CD4-positive, alpha-beta T cell (primary cell): ENCODE results near the gene CAB39L. TPM values are rescaled to one million over a fixed set of nuclear protein-coding genes. Genes with fewer than 3 reads are reported as not detected.

Experiments
- ATAC-seq: fragments of 200-7000 bp; cut with Tn5 transposase; one replicate; pipeline ENCODE4 v1.10.0; 2022; ENCODE audit warnings: mild to moderate bottlenecking; ENCODE audit not compliant: poor library complexity
- CTCF ChIA-PET: fragments of 350-600 bp; sonication (Branson Sonifier 250); formaldehyde crosslinking; loops from one replicate; lab custom pipeline; 2021; ENCODE audit warnings: antibody characterized with exemption, inconsistent platforms; lab: Charles Lee
- POLR2A ChIA-PET: fragments of 350-600 bp; sonication (Branson Sonifier 250); formaldehyde crosslinking; loops from one replicate; lab custom pipeline; 2021; ENCODE audit warnings: antibody characterized with exemption, inconsistent platforms; lab: Charles Lee
- DNase-seq, 14 experiments: peaks; one replicate each; pipeline ENCODE4 v3.0.0-alpha.2; 2013 to 2020; ENCODE audit warnings: mixed read lengths in 2 of 14
- H3K27ac ChIP-seq, 2 donors: one replicate each; pipeline versions ENCODE4 v1.5.1 to v1.7.0; 2013; ENCODE audit warnings: low read length in 2 of 2, low read depth in 1 of 2, mild to moderate bottlenecking in 1 of 2
- H3K27me3 ChIP-seq, 2 experiments: 1 replicate in 1 of 2; 2 replicates in 1 of 2; pipeline versions ENCODE4 v1.6.1 to v1.7.0; 2013; ENCODE audit warnings: low read length in 2 of 2, control low read depth in 1 of 2, mild to moderate bottlenecking in 1 of 2, moderate library complexity in 1 of 2; ENCODE audit not compliant: insufficient read depth in 2 of 2, control insufficient read depth in 1 of 2
- H3K36me3 ChIP-seq: one replicate; pipeline ENCODE4 v1.6.1; 2013; ENCODE audit warnings: low read length, control low read depth; ENCODE audit not compliant: insufficient read depth
- H3K4me1 ChIP-seq: one replicate; pipeline ENCODE4 v1.6.1; 2013; ENCODE audit warnings: low read length, control low read depth; ENCODE audit not compliant: insufficient read depth
- H3K4me3 ChIP-seq: one replicate; pipeline ENCODE4 v1.5.1; 2013; ENCODE audit warnings: mild to moderate bottlenecking, low read length, moderate library complexity
- H3K9me3 ChIP-seq, 2 experiments: 1 replicate in 1 of 2; 2 replicates in 1 of 2; pipeline versions ENCODE4 v1.6.1 to v1.7.0; 2013; ENCODE audit warnings: low read length in 2 of 2, mild to moderate bottlenecking in 2 of 2, control low read depth in 1 of 2, moderate library complexity in 1 of 2; ENCODE audit not compliant: control insufficient read depth in 1 of 2, insufficient read depth in 1 of 2
- H3K27ac Mint-ChIP-seq: one replicate; pipeline ENCODE4 v1.8.0; 2020; ENCODE audit warnings: mixed read lengths
- H3K27me3 Mint-ChIP-seq: one replicate; pipeline ENCODE4 v1.8.0; 2021; ENCODE audit warnings: mixed read lengths
- H3K36me3 Mint-ChIP-seq: one replicate; pipeline ENCODE4 v1.8.0; 2021; ENCODE audit warnings: low read depth, mixed read lengths
- H3K4me1 Mint-ChIP-seq: one replicate; pipeline ENCODE4 v1.8.0; 2021; ENCODE audit warnings: low read depth, mixed read lengths
- H3K4me3 Mint-ChIP-seq: one replicate; pipeline ENCODE4 v1.8.0; 2020; ENCODE audit warnings: mild to moderate bottlenecking, mixed read lengths
- H3K9me3 Mint-ChIP-seq: one replicate; pipeline ENCODE4 v1.8.0; 2020; ENCODE audit warnings: mixed read lengths
- intact Hi-C, 2 experiments: fragments of 100-400 bp; cut with DNase I in 1 of 2; cut with micrococcal nuclease in 1 of 2; formaldehyde crosslinking; loops; one replicate each; pipeline versions ENCODE4 v1.15.1 to v1.9.0; 2023 to 2025; cut with DNase I, micrococcal nuclease
- total RNA-seq, 174 experiments: library from RNA in 2 of 174; stranded (reverse) in 2 of 174; gene quantifications; one replicate each; pipeline ENCODE4 v1.2.3 and lab custom pipeline; 2021 to 2026
- TF ChIP-seq, protein P1 (sequence below): fragments of 200-600 bp; IDR thresholded peaks from one replicate; pipeline ENCODE4 v1.8.0; 2022; ENCODE audit warnings: antibody characterized with exemption, mild to moderate bottlenecking

CAB39L gene
- total RNA-seq, 2 experiments from 2014 or later = 1.9 to 2.5 TPM

DNA sequence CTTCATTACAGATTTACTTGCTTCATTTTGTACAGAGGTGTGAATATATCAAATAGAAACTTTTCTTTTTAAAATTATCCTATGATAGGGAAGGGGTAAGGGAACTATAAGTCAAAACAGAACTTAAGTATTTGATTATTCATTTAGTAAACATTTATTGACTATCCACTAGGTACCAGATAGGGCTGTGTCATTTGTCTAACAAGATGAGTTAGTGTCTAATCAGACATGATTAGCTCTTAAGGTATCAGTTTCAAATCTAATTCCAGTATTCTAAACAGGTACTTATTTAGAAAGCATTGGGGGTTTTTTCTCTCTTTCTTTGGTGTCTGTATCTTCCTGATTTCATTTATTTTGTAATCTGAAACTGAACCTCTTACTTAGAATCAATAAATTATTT lies 164.0 kb downstream of the CAB39L start:
- H3K4me3 ChIP-seq = no peak overlapping the region

DNA sequence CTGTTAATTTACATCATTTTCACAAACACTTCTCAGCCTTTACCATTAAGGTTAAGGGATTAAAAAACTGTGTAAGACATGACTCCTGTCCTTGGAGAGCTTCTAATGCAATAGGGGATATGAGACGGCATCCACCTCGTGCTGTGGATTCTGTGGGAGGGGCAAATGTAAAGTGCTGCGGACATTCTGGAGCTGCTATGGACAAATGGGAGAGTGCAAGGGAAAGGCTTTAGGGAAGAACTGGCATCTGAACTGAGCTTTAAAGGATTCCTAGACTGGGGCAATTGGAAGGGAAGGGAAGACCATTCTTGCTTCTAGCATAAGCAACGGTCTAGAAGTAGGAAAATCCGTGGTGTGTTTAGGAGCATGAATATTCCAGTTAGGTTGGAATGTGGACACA lies 164.8 kb downstream of the CAB39L start:
- peaks cover 15% of the 10 kb centered on the region for H3K36me3 ChIP-seq
- no peaks in the 10 kb centered on the region for H3K4me1 ChIP-seq
- ATAC-seq (no peak), DNase-seq (no peak)
- no peak overlapping the region for H3K27ac ChIP-seq
- TF ChIP-seq, protein P1, sequence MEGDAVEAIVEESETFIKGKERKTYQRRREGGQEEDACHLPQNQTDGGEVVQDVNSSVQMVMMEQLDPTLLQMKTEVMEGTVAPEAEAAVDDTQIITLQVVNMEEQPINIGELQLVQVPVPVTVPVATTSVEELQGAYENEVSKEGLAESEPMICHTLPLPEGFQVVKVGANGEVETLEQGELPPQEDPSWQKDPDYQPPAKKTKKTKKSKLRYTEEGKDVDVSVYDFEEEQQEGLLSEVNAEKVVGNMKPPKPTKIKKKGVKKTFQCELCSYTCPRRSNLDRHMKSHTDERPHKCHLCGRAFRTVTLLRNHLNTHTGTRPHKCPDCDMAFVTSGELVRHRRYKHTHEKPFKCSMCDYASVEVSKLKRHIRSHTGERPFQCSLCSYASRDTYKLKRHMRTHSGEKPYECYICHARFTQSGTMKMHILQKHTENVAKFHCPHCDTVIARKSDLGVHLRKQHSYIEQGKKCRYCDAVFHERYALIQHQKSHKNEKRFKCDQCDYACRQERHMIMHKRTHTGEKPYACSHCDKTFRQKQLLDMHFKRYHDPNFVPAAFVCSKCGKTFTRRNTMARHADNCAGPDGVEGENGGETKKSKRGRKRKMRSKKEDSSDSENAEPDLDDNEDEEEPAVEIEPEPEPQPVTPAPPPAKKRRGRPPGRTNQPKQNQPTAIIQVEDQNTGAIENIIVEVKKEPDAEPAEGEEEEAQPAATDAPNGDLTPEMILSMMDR = no peak
- ChIA-PET POLR2A (no interaction called here), CTCF (interaction anchor here (2.1 kb wide), 1 partner anchor 39 kb away, joined by 10 read pairs; no protein-coding TSS in a partner anchor)
- H3K27me3 ChIP-seq = no peaks in the 10 kb centered on the region
- H3K27me3 Mint-ChIP-seq = no peaks in the 10 kb centered on the region
- intact Hi-C loops = no loop called here
- H3K9me3 Mint-ChIP-seq = no peaks in the 10 kb centered on the region
- no peaks in the 10 kb centered on the region for H3K4me1 Mint-ChIP-seq
- no peaks in the 10 kb centered on the region for H3K9me3 ChIP-seq
- no peak overlapping the region for H3K27ac Mint-ChIP-seq
- peaks cover 34% of the 10 kb centered on the region for H3K36me3 Mint-ChIP-seq
- H3K4me3 ChIP-seq = no peak overlapping the region
- no peak overlapping the region for H3K4me3 Mint-ChIP-seq

More for the DNA sequence above, 164.0 kb downstream of the CAB39L start:
- ATAC-seq (no peak), DNase-seq (no peak)
- ChIA-PET POLR2A (no interaction called here), CTCF (interaction anchor here (4.3 kb wide), 1 partner anchor 40 kb away, joined by 20 read pairs; no protein-coding TSS in a partner anchor)
- H3K36me3 ChIP-seq = peaks cover 15% of the 10 kb centered on the region
- no peaks in the 10 kb centered on the region for H3K27me3 Mint-ChIP-seq
- no peak overlapping the region for H3K4me3 Mint-ChIP-seq
- no peak overlapping the region for H3K27ac ChIP-seq
- peaks cover 40% of the 10 kb centered on the region for H3K36me3 Mint-ChIP-seq
- H3K4me1 Mint-ChIP-seq = no peaks in the 10 kb centered on the region
- TF ChIP-seq, protein P1 = no peak
- no peaks in the 10 kb centered on the region for H3K9me3 ChIP-seq
- no peak overlapping the region for H3K27ac Mint-ChIP-seq
- no peaks in the 10 kb centered on the region for H3K4me1 ChIP-seq
- H3K9me3 Mint-ChIP-seq = no peaks in the 10 kb centered on the region
- intact Hi-C loops = loop anchor here (2.0 to 10.0 kb wide), 5 partner anchors 39 to 683 kb away; no protein-coding TSS in a partner anchor
- no peaks in the 10 kb centered on the region for H3K27me3 ChIP-seq

DNA sequence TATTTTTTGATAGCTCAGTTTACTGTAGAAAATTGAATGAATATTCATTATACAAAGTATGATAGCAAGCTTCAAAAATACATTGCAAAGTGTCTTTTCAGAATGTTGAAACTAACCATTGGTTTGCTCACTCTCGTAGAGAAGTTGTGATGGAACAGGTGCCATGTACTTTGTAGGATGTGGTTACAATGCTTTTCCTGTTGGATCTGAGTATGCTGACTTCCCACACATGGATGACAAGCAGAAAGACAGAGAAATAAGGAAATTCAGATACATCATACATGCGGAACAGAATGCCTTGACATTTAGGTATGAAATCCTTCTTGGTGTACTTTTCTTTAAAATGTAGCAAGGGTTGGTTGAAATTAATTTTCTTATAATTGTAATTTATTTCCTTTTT lies 165.7 kb downstream of the CAB39L start:
- Mint-ChIP-seq H3K9me3 (no peaks in the 10 kb centered on the region), H3K27me3 (no peaks in the 10 kb centered on the region), H3K4me1 (no peaks in the 10 kb centered on the region), H3K27ac (no peak overlapping the region), H3K36me3 (peaks cover 28% of the 10 kb centered on the region), H3K4me3 (no peak overlapping the region)
- intact Hi-C loops = no loop called here
- Histone ChIP-seq H3K4me3 (no peak overlapping the region), H3K27me3 (no peaks in the 10 kb centered on the region), H3K4me1 (no peaks in the 10 kb centered on the region), H3K36me3 (peaks cover 15% of the 10 kb centered on the region), H3K9me3 (no peaks in the 10 kb centered on the region), H3K27ac (no peak overlapping the region)
- ATAC-seq (no peak), DNase-seq (no peak)
- CTCF ChIA-PET = interaction anchor here (2.1 kb wide), 1 partner anchor 38 kb away, joined by 10 read pairs; no protein-coding TSS in a partner anchor
- TF ChIP-seq, protein P1 = no peak
- POLR2A ChIA-PET = no interaction called here
